Embryonic facial prominence (tissue), 1 donor: ENCODE measurements around the gene TNRC6C.
"Not testable (repeated sequence)": the region's sequence is repeated elsewhere in the genome, so short reads cannot be mapped to it uniquely, and the experiment has no call there.

Experiments used
- DNase-seq: peaks from one replicate; pipeline ENCODE4 v3.0.0-alpha.2; 2016; ENCODE audit errors: extremely low spot score

The TNRC6C gene

DNA sequence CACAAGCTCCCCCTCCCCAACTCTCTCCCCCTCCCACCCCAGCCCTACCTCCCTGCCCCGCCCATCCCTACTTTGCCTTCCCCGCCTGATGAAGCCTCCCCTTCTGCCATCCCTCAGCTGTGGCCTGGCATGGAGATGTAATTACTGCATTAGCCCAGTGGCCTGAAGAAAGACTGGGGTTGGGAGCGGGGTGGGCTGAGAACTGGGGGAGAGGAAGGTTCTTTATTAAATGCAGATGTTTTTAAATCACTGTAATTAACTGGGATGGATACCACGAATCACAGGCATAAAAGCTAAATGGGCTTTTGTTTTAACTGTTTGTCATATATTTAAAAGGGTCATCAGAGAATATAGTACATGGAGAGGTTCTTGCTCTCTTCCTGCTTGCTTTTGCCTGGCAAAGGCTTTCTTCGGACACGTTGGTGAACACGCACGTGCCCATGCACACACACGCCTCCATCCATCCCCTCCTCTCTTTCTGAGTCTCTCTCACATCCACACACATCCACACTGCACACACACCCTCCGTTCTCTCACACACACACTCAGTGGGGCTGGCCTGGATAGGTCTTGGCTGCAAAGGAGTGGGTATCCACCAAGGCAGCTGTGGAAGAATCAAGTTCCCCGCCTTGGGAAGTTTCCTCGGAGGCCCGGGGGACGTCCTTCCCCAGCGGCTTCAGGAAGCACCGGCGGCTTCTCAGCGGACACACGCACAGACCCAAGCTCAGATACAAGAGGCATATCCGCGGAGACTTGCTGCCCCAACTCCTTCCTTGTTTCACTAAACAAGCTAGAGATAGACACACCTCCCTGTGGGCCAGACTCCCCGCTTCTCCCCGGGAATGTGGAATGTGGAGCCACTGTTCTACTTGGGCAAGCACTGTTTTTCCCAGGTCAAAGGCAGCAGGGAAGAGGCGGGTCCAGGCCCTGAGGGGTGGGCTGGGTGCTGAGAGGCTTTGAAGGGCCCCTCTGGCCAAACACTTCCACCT lies 27.4 kb upstream of the TNRC6C start:
- DNase-seq: no peak

DNA sequence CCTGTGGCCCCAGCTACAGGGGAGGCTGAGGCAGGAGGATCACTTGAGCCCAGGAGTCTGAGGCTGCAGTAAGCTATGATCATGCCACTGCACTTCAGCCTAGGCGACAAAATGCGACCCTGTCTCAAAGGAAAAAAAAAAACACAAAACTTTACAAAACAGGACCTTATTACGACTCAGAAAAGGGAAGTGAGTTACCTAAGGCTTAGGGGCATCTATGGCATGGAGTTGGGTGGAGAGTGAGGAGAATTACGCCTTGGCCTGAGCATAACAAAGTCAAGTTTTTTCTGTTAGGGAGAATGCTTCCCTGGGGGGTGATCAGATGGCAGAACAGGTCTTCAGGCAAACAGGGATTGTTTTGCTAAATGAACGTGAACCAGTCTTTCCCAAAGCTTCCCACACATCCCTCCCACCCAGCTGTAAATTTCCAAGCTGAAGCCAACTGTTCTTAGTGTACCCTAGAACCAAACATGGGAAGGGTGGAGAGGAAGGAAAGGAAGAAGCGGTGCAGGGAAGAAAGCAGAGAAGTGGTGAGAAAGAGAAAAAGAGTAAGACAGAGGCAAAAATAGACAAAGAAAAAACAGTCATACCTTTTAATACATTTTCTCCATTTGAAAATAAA lies 24.6 kb upstream of the TNRC6C start:
- no peak for DNase-seq

DNA sequence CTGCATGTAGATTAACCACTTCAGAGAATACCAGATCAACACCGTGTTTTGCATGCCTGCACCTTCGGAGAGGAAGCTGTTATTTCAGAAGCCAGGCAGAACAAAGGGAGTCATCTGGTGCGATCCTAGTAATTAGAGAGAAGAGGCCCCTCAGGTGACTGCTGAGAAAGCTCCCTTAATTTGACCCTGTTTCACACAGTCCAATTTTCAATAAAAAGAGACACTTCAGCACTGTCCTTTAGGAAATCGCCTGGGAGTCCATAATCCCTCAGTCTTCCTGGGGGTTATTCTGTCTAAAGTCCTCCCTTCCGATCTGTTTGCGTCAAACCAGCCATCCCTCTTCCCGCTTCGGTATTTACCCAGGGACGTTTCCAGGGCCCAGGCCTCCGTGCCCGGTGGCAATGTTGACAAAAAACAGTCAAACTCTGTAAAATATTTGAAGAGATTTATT lies 23.4 kb upstream of the TNRC6C start:
- no peak for DNase-seq

DNA sequence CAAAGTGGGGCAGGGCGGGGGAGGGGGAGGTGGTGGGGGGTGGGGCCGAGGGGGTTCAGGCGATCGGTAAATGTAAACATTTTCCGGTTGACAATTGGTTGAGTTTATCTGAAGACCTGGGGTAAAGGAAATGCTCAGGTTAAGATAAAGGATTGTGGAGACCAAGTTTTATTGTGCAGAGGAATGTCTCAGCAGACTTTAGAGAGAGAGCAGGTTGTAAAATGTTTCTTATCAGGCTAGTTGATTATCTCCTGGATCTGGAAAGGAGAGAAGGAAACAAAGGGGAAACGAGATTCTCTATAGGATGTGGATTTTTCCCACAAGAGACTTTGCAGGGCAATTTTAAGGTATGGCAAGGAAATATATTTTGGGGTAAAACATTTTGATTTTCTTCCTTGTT lies 22.8 kb upstream of the TNRC6C start:
- not testable (repeated sequence) for DNase-seq

DNA sequence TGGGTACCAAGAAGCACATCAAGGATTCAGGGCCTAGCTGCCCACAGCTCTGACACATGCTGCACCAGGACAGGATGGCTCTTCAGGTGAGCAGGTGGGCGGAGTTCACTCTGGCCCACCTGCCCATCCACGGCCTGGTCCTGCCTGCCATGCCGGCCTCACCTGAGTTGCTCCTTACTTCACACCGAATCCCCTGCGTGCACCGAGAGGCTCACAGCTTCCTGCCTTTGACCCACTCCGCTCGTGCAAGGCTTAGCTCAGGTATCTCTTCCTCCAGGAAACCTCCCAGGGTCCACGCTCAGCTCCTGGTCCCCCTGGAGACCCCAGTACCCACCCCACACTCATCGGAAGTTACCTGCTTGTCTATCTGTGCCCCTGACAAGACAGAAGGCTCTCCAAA lies 21.6 kb upstream of the TNRC6C start:
- DNase-seq: no peak

DNA sequence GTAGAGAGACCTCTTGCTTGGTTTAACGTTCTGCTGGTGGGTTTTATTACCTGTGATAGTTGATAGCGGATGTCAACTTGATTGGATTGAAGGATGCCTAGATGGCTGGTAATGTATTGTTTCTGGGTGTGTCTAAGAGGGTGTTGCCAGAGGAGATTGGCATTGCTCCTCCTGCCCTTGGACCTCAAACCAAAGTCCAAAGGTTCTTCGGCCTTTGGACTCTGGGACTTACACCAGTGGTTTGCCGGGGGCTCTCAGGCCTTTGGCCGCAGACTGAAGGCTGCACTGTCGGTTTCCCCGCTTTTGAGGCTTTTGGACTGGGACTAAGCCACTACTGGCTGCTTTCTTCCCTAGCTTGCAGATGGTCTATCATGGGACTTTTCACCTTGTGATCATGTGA lies 17.5 kb upstream of the TNRC6C start:
- DNase-seq: no peak

DNA sequence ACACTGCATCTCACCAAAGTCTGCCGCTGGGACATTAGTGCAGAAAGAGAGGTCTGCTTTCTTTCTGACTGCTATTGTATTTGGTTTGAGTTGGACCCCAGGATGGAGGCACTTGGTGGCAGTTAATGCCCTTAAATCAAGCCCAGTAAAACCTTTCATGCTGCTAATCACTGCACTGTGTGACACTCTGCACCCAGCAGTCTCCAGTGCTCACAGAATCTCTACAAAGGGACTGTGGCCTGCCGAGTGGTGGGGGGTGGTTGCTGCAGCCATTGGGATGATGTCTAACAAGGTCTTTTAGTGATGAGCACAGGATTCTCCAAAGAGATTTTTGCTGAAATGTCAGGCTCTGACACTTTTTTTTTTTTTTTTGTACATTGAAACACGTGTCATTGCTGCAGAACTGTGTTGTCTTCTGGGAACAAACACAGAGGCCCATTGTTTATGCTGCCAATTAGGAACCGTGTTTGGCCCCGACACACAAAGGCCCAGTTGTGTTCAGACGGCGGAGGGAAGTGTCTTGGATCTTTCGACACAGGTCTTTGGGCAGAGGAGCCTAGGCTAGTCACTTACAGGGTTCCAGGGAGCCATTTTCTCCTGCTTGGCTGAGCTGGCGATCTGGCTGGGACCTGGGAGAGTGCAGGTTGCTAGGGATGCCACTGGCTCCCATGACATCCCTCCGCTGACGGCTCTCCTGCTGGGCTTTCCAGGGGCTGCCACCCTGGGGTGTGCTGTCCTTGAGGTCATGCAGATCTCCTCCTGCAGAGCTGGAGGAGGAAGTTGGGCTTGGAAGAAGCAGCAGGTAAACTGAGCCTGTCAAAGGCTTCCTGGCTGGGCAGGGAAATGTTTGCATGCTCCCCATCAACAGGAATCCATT lies 16.2 kb upstream of the TNRC6C start:
- DNase-seq: no peak

DNA sequence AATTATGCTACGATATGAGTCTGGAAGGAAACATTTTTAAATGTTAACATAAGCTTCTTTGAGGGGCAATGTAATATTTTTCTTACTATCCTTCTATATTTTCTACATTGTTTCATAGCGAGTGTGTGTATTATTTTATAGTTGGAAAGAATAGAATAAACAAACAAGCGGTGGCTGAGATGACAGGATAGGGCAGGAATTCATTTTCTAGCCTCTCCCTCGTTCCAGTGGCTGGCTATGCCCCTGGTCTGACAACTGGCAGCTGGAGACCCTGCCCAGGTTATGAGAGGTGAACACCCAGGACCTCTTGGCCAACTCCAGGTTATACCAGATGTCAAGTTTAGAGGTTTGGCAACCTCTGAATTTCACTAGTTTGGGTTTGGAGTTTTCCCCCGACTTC lies 14.5 kb upstream of the TNRC6C start:
- no peak for DNase-seq

DNA sequence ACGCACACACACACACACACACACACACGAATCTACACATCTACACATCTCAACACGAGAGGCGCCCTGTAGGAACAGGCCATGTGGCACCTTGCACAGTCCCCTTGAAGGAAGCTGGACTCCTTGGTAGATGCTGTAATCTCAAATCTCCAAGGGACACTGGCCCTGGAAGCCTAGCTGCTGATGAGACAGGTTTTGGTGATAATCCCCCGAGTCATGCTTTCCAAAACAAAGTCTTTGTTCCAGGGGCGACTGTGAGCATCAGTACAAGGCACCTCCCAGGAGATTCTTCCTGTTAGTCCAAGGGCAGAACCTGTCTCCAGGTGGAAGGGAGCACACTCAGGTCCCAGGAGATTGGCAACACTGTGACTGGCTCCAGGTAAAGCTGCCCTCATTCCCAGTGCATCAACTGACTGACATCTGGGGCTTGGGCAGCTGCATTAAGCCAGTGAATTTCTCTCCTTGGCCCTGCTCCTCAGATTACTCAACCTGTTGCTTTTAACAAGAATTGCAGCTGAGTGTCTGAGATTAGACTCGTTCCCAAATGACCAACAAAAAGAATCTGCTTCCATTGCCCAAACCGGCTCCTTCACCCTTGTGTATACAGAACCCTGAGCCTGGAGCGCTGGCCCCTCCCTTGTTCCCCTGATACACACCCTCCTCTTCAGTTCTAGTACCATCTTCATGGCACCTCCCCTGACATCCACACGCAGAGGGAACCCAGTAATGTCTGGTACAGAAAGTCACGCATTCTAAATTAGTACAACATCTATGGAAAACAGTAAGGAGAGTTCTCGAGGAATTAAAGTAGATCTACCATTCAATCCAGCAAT lies 13.9 kb upstream of the TNRC6C start:
- no peak for DNase-seq

DNA sequence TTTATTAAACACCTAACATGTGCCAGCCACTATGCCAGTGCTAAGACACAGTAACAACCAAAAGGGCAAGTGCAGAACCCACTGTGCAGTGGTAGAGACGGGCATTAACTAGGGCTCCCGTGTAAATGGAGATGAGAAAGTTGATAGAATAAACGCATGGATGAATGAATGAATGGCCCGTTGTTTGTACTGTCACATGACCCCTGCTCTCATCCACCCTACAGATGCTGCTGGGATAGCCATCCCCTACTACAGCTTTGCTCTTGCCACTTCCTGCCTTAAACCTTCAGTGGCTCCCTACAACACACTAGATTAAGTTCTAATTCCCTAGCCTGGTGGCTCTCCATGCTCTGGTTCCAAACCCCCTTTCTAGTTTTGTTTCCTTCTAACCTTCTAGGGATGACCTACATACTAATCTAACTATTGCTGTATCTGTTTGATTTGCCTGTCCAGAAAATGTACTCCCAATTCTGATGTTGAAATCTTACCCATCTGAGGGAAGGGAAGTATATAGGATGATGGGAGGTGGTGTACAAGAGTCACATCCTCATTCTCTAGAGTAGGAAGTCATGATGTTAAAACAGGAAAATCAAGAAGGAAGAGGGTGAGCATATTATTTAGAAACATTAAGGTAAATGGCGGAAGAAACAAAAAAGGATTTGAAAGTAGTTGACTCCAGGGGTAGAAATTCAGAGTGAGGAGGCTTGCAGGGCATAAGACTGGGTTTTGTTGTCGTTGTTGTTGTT lies 11.4 kb upstream of the TNRC6C start:
- DNase-seq: no peak

DNA sequence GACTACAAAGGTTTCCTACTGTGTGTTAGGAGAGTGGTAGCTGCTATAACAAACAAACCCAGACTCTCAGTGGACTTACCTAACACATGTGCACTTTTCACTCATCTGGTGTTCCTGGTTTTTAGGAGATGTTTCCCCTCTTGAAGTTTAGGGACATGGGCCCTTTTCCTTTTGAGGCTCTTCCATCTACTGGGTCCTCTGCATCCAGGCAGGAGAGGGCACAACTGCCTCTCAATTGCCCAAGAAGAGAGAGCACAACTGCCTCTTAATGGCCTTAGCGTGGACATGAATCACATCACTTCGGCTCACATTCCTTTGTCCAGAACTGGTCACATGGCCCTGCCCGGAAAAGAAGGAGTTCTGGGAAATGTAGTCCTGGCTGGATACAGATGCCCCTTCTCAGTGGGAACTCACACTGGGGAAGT lies 9.8 kb upstream of the TNRC6C start:
- DNase-seq: no peak

DNA sequence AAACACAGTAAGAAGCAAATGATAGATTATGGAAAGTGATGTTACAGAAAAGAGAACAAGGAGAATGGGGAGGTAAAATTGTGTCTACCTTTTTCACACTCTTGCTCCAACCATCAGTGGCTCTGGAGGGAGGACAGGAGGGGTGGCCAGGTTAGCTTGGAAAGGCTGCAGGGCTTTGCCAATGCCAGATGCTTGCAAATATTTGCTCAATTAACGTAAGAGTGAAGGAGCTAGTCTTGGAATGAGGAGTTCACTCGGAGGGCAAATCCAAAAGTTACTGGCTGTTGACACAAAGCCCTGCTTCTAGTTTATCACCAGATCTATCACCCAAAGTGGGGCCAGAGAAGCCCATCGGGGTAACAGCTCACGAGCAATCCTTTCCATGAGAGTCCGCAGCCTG lies 7.4 kb upstream of the TNRC6C start:
- DNase-seq: no peak

DNA sequence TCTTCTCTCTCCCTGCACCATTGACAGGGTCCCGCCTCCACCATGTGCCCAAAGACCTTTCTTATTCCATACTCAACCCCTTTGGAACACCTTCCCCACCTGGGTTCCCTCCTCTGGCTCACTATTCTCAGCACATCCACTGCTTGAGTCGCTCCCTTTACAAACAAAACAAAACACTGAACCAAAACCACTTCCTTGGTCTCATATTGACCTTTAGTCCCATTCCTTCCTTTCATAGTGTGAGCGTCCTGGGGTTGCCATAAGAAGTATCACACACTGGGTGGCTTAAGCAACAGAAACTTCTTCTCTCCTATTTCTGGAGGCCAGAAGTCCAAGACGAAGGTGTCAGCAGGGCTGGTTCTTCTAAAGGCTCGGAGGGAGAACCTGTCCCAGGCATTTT lies 6.1 kb upstream of the TNRC6C start:
- no peak for DNase-seq

DNA sequence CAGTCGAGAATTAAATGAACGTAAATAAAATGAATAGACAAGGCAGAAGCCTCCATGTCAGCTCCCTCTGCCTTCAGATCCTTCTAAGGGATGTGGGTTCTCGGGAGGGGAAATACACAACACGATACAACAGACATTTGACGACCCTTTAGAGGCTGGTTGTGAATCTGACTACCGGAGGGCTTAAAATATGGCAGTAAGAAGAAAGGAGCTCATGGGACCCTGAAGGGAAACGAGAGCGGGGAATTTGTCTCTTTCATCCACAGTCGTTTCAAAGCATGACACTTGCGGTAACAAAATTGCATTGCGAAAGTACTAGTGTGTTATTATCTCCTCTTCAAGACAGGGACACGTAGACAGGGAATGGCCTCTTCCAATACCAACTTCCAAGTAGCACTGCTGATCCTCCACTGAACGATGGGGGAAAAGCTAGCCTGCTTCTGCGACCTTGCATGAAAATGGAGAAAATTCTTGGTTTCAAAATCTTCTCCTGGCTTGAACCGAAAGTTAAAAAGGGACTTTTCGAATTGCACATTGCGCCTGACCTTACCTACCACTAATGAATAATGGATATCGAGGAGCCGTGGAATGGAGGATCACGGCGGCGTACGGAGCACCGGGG lies 1.2 kb upstream of the TNRC6C start:
- no peak for DNase-seq

DNA sequence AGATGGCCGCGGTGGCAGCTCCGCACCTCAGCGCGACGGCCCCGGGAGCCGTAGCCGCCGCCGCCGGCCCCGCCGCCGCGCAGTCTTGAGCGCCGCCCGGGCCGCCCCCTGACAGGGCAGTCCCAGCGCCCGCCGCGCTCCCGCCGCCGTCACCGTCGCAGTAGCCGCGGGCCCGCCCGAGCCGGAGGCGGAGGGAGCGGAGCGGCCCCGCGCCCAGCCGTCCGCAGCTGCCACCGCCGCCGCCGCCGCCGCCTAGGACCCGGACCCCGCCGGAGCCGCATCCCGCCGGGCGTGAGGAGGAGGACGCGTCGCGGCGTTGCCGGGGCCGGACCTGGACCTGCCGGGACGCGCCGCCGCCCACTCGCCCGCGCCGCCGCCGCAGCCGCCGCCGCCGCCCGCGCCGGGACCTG lies 218 bp downstream of the TNRC6C start:
- no peak for DNase-seq

DNA sequence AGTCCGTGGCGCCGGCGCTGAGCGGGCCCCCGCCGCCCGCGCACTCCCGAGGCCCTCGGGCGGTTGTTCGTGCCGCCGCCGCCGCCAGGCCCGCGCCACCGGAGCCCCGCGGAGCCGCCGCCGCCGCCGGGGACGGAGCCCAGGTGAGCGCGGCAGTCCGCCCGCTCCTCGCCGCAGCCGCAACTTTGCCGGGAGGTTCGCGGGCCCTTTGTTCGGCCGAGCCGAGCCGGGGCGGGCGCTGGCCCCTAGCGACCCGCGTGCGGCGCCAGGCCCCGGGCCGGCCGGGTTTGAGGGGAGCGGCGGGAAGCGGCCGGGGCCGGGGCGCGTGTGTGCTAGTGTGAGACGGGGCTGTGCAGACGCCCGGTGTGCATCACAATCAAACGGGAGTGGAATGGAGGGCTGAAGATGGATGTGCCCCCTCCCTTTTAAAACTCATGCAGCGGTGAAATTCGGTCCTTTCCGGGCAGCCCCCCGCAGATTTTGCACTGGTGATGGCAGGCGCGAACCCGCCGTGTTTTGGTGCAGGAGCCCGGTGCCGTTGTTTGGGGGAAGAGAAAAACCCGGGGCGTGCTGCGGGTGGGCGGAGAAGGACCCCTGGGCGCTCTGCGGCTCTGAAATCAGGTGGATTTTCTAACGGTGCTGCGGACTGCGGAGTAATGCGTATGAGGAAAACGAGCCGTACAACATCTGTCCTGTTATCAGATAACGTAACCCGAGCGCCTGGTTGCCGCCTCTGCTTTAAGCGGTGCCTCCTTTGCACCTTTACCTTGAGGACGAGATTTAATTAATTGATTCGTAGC lies 823 bp downstream of the TNRC6C start:
- DNase-seq: no peak

DNA sequence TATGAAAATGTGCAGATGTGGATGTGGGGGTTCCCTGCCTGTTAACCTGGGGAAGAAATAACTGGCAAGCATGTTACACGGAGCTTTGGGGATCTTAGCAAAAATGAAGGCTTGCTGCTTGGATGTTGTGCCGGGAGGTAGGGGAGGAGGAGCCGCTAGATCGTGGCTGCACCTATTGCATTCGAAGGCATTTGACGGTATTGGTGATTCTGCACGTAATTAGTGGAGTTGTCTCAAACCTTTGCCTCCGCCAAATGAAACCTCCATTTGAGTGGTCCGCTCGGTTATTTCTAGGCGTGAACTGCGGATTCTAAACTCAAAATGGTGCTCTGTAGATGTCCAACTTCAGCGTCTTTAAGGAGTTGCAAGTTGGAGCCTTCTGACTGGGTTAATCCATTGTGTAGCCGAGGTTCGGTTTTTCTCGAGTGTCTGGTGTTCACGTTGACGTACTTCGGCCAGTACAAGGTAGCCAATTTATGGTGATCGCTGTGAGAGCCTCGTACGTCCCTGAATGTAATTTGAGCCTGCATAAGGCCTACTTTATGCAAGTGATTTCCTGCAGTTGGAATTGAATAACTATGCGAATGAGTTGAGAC lies 1.5 kb downstream of the TNRC6C start:
- no peak for DNase-seq

DNA sequence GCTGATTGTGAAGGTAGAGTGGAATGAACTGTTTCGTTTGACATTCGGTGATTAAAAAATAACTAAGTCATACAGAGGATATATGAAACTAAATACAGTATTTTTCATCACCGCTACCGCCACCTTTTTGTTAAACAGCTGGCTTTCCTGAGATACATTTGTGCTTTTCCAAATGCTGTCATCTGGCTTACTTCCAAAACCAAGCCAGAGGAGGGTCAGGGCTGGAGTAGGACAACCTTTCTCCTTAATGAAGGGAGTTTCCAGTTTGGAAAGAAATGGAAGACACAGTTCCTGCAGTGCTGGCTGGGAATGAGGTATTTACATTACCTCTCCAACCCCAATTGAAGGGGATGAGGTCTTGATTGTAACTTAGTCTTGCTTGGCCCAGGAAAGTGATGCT lies 3.2 kb downstream of the TNRC6C start:
- DNase-seq: no peak

DNA sequence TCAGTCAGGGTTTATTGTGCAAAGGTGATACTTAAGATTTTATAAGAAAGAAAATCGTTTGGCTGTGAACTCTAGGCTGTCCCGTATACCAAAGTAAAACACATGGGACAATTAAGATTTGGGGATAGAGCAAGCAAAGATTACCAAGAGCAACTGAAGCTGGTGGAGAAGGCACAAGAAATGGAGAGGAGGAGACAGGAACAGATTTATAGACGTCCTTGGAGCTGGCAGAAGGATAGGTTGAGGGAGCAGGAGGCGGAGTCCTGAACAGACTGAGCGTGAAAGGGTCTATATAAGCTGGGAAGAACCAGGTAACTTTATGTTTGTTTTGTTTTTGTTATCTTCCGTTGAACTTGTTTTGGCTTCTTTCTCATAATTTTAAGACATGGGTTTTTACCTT lies 3.8 kb downstream of the TNRC6C start:
- DNase-seq: no peak
